Activated CD8-positive, alpha-beta memory T cell treated with anti-CD3 and anti-CD28 coated beads for 36 hours (primary cell): ENCODE results near the gene OR2T33. TPM values are rescaled to one million over a fixed set of nuclear protein-coding genes. Genes with fewer than 3 reads are reported as not detected.
"Not testable (repeated sequence)": the region's sequence is repeated elsewhere in the genome, so short reads cannot be mapped to it uniquely, and the experiment has no call there.

ENCODE experiments used
- CTCF ChIA-PET: fragments of 350-600 bp; sonication (Branson Sonifier 250); formaldehyde crosslinking; loops from one replicate; lab custom pipeline; 2021; ENCODE audit warnings: antibody characterized with exemption; lab: Charles Lee
- POLR2A ChIA-PET: fragments of 350-600 bp; sonication (Branson Sonifier 250); formaldehyde crosslinking; loops from one replicate; lab custom pipeline; 2021; ENCODE audit warnings: antibody characterized with exemption; lab: Charles Lee
- total RNA-seq, 2 experiments: library from RNA; stranded (reverse); gene quantifications; one replicate each; pipeline ENCODE4 v1.2.3, GENCODE V29; 2021

OR2T33 gene, protein sequence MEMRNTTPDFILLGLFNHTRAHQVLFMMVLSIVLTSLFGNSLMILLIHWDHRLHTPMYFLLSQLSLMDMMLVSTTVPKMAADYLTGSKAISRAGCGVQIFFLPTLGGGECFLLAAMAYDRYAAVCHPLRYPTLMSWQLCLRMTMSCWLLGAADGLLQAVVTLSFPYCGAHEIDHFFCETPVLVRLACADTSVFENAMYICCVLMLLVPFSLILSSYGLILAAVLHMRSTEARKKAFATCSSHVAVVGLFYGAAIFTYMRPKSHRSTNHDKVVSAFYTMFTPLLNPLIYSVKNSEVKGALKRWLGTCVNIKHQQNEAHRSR
- not detected for total RNA-seq

DNA sequence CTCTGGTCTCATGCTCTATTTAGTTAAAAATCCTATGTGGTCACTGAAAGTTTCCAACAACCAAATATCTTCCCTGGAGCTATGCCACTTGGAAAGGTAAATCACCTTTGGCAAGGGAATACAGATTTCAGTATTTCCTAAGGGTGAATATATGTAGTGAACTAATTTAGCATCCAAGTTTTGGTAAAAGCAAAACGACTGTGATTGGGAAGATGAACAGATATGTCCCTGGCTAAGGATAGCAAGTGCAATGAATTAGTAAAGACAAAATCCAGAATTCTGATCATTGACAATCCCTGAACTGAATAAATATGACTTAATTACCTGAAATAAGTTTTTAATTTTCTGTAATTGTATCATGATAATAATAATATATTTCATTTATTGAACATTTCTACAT is at the start of gene OR2T33:
Gene OR2T33 (minus strand): TSS at position 101 of the 400 bp plus-strand sequence. CDS start 4,162 bp downstream, outside the sequence.
- CTCF ChIA-PET: no interaction called here
- POLR2A ChIA-PET: no interaction called here

DNA sequence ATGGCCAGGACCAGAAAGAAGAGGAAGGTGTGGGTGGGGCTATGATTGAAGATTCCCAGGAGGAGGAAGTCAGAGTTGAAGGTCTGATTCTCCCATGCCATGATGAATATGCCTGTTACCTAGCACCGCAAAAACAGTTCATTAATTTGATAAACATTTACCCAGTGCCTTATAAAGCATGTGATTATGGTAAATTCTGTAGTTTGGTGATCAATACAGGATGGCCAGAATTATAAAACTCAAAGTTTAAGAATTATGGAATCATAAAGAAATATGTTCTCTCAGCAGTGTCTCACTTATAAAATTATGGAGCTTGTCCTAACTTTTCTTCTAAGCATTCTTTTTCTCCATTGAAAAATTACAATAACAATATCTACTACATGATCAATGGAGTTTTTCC is 46.7 kb upstream of the OR2T33 start, which contains the start of gene OR2M7:
Gene OR2M7 (minus strand): TSS at position 101 of the 400 bp plus-strand sequence. CDS start 0 bp downstream, at position 101.
- ChIA-PET CTCF (no interaction called here), POLR2A (no interaction called here)

DNA sequence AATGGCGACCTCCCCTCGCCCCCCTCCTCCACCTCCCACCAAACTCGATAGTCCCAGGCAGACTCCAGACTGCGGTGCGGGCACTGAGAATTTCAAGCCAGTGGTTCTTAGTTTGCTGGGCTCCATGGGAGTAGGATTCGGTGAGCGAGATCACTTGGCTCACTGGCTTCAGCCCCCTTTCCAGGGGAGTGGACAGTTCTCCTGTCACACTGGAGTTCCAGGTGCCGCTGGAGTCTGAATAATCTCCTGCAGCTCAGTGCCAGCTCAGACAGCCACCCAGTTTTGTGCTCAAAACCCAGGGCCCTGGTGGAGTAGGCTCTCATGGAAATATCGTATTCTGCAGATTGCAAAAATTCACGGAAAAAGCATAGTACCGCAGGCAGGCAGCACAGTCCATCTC is 39.0 kb upstream of the OR2T33 start:
- ChIA-PET CTCF (no interaction called here), POLR2A (no interaction called here)

DNA sequence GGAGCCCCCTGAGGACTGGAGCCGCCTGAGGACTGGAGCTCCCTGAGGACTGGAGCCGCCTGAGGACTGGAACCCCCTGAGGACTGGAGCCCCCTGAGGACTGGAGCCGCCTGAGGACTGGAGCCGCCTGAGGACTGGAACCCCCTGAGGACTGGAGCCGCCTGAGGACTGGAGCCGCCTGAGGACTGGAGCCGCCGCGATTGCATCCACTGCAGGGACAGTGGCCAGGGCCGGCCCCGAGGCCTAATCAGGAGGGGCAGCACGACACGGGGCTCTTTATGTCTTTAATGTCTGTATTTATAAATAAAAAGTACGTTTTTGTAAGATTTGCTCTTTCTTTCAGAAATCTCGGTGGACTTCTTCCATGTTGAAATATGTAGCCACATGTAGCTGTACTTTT is 29.0 kb upstream of the OR2T33 start:
- CTCF ChIA-PET, POLR2A ChIA-PET: not testable (repeated sequence)

DNA sequence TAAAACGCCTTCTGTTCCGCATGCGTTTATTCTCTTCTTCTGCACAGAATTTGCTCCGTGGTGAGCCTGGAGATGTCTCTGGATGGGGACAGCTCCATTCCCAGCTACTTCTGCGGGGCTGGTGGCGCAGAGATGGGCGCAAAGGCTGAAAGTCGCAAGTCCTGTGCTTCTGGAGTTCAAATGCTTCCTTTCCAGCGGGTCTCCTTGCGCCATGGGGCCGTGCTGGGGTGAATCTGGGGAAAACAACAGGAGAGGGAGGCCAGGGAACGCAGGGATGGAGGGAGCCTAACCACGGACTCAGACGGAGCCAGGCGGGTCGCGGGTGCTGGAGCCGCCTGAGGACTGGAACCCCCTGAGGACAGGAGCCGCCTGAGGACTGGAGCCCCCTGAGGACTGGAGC is 28.3 kb upstream of the OR2T33 start:
- ChIA-PET POLR2A (no interaction called here), CTCF (no interaction called here)

DNA sequence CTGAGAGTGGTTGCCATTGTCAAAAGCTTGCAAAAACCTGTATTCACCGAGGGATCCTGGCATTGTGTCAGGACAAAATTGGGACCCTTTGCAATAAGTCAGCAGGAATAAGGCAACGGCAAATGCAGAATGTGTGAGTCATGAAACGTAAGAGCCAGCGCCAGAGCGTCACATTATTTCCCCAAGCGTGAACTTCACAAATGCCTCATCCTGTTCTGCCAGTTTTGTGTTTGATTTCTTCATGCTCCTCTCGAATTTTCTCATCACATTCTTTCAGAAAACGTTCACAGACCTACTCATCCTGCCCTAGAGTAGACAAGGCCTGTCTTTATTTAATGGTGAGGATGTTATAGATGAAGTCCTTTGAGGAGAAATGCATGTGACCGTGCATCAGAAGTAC is 27.9 kb upstream of the OR2T33 start:
- POLR2A ChIA-PET, CTCF ChIA-PET: not testable (repeated sequence)

DNA sequence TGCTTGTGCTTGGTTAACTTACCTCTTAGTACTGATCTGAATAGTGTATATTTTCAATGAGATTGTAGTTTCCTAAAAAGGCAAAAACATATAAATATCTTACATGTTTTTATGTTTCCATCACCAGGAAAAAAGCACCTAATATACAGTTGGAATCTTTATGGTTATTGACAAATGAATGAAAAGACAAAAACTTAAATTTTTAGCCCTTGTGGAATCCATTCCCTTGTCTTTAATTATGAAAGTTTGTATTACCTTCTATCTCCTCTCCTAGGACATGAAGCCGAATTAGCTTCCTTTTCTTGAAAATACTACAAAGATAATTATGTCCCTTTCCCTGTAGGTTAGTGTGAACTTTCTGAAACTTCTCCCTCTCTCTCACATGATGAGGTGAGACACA is 25.5 kb upstream of the OR2T33 start, which contains the start of gene OR2T12:
Gene OR2T12 (minus strand): TSS at position 101 of the 400 bp plus-strand sequence. CDS start 7,846 bp downstream, outside the sequence.
- ChIA-PET CTCF (no interaction called here), POLR2A (no interaction called here)

DNA sequence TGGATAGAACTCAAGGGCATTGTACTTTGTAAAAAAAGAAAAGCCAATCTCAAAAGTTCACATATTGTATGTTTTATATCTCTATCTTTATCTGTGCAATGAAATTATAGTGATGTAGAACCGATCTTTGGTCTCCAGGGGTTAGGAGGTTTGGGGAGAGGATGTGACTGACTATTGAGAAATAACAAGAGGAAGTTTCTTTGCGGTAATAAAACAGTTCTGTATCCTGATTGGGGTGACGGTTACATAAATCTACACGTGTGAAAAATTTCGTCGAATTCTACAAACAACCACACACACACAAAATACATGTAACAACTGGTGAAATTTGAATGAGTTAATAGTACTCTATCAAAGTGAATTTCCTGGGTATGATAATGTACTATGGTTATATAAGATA is 10.6 kb upstream of the OR2T33 start:
- CTCF ChIA-PET: no interaction called here
- POLR2A ChIA-PET: no interaction called here

DNA sequence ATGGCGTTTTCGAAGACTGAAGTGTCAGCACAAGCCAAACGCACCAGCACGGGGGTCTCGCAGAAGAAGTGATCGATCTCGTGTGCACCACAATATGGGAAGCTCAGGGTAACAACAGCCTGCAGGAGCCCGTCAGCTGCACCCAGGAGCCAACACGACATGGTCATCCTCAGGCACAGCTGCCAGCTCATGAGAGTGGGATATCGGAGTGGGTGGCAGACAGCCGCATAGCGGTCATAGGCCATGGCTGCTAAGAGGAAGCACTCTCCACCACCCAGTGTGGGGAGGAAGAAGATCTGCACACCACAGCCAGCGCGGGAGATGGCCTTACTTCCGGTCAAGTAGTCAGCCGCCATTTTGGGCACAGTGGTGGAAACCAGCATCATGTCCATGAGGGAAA is 4.6 kb downstream of the OR2T33 start:
- CTCF ChIA-PET, POLR2A ChIA-PET: not testable (repeated sequence)

DNA sequence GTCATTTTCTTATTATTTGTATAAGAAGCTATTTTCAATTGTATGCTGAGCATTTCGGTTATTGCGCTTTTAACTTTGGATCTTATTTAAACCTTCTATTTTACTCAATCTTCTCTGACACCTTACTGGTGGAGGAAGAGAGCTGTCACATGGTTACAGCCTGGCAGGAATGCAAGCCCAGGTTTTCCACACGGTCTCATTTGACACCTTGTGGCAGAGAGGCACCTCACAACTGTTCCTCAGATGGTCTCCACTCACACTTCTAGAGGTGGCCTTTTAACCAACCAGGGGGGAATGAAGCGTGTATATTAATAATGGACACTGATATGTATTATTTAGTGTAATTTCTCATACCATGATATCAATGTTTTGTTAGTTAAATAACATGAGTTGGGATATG is 9.6 kb downstream of the OR2T33 start:
- CTCF ChIA-PET: no interaction called here
- POLR2A ChIA-PET: no interaction called here

DNA sequence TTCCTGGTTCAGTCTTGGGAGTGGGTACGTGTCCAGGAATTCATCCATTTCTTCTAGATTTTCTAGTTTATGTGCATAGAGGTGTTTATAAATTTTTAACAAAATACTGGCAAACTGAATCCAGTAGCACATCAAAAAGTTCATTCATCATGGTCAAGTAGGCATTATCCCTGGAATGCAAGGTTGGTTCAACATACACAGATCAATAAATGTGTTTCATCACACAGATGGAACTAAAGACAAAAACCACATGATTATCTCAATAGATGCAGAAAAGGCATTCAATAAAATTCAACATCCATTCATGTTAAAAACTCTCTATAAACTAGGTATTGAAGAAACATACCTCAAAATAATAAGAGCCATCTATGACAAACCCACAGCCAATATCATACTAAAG is 18.5 kb downstream of the OR2T33 start:
- CTCF ChIA-PET, POLR2A ChIA-PET: not testable (repeated sequence)

DNA sequence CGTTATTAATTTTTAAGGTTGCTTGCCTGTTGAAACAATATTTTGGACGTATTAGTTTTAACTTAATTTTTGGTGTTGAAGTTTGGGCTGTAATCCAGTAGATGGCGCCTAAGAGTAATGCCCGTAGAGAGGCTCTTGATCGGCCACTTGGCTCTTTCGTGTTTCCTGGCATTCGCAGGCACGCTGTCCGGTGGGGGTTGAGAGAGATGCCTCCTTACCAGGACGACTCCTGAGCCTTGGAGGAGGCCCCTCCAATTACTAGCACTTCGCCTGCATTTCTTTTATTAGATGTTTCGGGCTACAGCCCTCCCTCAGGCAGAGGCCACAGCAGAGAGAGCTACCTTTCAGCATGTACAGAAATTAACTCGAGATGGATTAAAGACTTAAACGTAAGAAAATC is 34.6 kb downstream of the OR2T33 start:
- POLR2A ChIA-PET: no interaction called here
- CTCF ChIA-PET: no interaction called here

DNA sequence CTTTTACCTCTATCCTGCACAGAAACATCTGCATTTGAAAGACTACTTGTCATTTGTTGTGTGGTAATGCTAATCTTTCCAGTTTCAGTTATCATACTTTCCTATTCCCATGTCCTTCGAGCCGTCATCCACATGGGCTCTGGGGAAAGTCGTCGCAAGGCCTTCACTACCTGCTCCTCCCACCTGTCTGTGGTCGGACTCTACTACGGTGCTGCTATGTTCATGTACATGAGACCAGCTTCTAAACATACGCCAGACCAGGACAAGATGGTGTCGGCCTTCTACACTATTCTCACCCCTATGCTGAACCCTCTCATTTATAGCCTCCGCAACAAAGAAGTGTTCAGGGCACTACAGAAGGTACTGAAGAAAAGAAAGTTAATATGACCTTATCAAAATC is 38.3 kb downstream of the OR2T33 start:
- CTCF ChIA-PET: no interaction called here
- POLR2A ChIA-PET: no interaction called here

DNA sequence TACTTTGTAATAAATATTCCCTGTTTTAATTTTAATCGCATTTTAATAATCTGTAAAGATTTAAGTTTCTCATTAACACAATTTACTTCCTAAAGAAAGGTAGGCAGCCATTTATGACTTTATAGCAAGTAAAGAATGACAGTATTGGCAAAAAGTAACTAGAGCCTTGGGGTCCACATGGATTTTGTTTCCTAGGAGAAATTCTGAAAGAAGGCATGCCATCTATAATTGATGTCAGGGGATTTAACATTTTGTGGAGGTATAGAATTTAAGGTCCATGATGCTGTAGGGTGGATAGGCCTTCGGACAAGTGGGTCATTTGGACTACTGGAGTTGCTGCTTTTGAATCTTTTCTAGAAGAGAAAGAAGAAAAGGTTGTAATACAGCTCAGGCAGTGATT is 46.7 kb downstream of the OR2T33 start, which contains the start of gene OR2M4:
Gene OR2M4 (plus strand): TSS at position 301 of the 400 bp plus-strand sequence. CDS start 7,512 bp downstream, outside the sequence.
- ChIA-PET CTCF (no interaction called here), POLR2A (no interaction called here)

DNA sequence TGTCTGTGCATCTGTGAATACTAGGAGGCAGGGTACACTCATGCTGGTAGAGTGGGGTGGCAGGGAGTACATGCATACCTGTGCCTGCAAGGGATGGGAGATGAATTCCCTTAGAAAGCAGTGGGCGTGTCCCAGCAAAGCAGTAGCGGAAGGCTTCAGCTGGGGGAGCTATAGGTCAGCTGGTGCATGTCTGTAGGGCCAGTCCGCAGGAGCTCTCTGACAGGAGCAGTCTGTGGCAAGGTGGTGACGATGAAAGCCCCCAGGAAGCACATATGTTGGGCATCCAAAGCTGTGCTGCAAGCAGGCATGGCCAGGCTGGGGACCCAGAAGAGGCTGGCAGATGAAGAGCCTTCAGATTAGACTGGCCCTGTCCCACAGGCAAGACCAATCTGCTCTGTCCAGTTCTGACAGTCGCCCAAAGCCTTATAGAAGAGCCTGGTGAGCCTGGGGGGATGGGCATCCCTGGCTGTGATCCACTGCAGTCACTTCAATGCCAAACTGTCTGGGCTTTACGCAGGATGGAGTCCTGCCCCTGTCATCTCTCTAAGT is 48.3 kb downstream of the OR2T33 start:
- POLR2A ChIA-PET: no interaction called here
- CTCF ChIA-PET: no interaction called here

DNA sequence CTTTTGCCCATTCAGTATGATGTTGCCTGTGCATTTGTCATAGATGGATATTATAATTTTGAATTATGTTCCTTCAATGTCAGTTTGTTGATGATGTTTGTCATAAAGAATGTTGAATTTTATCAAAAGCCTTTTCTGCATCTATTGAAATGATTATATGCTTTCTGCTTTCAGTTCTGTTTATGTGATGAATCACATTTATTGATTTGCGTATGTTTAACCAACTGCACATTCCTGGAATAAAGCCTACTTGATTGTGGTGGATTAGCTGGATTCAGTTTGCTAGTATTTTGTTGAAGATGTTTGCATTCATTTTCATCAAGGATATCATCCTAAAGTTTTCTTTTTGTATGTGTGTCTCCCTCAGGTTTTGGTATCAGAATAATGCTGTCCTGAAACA is 52.2 kb downstream of the OR2T33 start:
- POLR2A ChIA-PET: no interaction called here
- CTCF ChIA-PET: no interaction called here

Other genes with a start within 250 kb of the OR2T33 start
- under 1 TPM in 1 of 2 experiments, not detected in 1; 0.06 TPM for gene OR2L2, start 247.9 kb downstream of the OR2T33 start, total RNA-seq
- gene OR2L3, start 231.1 kb downstream of the OR2T33 start, total RNA-seq: not detected
- gene OR2L13, start 182.8 kb downstream of the OR2T33 start, total RNA-seq: not detected
- gene OR2M5, start 132.8 kb downstream of the OR2T33 start, total RNA-seq: not detected
- not detected for gene OR2M2, start 103.2 kb downstream of the OR2T33 start, total RNA-seq
- gene OR2M3, start 80.7 kb downstream of the OR2T33 start, total RNA-seq: not detected
- gene OR2M4, start 46.6 kb downstream of the OR2T33 start, total RNA-seq: not detected
- gene OR2T12, start 25.4 kb upstream of the OR2T33 start, total RNA-seq: not detected
- gene OR2M7, start 46.6 kb upstream of the OR2T33 start, total RNA-seq: not detected
- gene OR14C36, start 70.8 kb upstream of the OR2T33 start, total RNA-seq: not detected
- not detected for gene OR2T4, start 83.7 kb upstream of the OR2T33 start, total RNA-seq
- not detected for gene OR2T6, start 97.8 kb upstream of the OR2T33 start, total RNA-seq
- gene OR2T1, start 125.1 kb upstream of the OR2T33 start, total RNA-seq: not detected
- gene OR2T2, start 167.7 kb upstream of the OR2T33 start, total RNA-seq: not detected
- not detected for gene OR2T3, start 195.4 kb upstream of the OR2T33 start, total RNA-seq
- not detected for gene OR2T5, start 210.6 kb upstream of the OR2T33 start, total RNA-seq
- not detected for gene OR2G6, start 230.1 kb upstream of the OR2T33 start, total RNA-seq